OCI-LY7 (cell line): Measurements from ENCODE around the gene FAM163B. TPM values are rescaled to one million over a fixed set of nuclear protein-coding genes. Genes with fewer than 3 reads are reported as not detected.

ENCODE experiments used
- BruUV-seq: library from RNA; stranded (reverse); fragments of 400-500 nt; replicated peaks from 2 replicates; lab custom pipeline; 2021; lab: Mats Ljungman, UMichigan
- CTCF ChIA-PET: fragments of 300-600 bp; sonication (Branson Sonifier 250); formaldehyde crosslinking; loops from one replicate; lab custom pipeline; 2022; ENCODE audit warnings: antibody characterized with exemption; ENCODE audit not compliant: unreplicated experiment; lab: Charles Lee
- POLR2A ChIA-PET: fragments of 300-600 bp; sonication (Branson Sonifier 250); formaldehyde crosslinking; loops from one replicate; lab custom pipeline; 2022; ENCODE audit warnings: antibody characterized with exemption; lab: Charles Lee
- DNase-seq: peaks from one replicate; pipeline ENCODE4 v3.0.0-alpha.2; 2015; ENCODE audit warnings: low spot score
- H2AFZ ChIP-seq: fragments of 200-600 bp; sonication (generic), shearing (Covaris generic); 2 replicates; pipeline ENCODE4 v1.6.1; 2014; ENCODE audit warnings: mild to moderate bottlenecking, antibody characterized with exemption, low read length, moderate library complexity
- H3K27ac ChIP-seq: fragments of 200-600 bp; sonication (generic); 2 replicates; pipeline ENCODE4 v1.5.1; 2014; ENCODE audit warnings: mixed run types, low read depth, mild to moderate bottlenecking, moderate library complexity, low read length, inconsistent platforms; ENCODE audit not compliant: poor library complexity, severe bottlenecking
- H3K36me3 ChIP-seq: fragments of 200-600 bp; sonication (generic); 2 replicates; pipeline ENCODE4 v1.6.1; 2014; ENCODE audit warnings: mild to moderate bottlenecking, antibody characterized with exemption, low read length, moderate library complexity, mixed read lengths; ENCODE audit not compliant: insufficient read depth
- H3K4me1 ChIP-seq: fragments of 200-600 bp; sonication (generic); 2 replicates; pipeline ENCODE4 v1.5.1; 2014; ENCODE audit warnings: mild to moderate bottlenecking, low read length; ENCODE audit not compliant: insufficient read depth, poor library complexity, severe bottlenecking
- H3K4me2 ChIP-seq: fragments of 200-600 bp; sonication (generic); 2 replicates; pipeline ENCODE4 v1.6.1; 2014; ENCODE audit warnings: mild to moderate bottlenecking, low read length
- H3K4me3 ChIP-seq: fragments of 200-600 bp; sonication (generic); 2 replicates; pipeline ENCODE4 v1.5.1; 2014; ENCODE audit warnings: mild to moderate bottlenecking, low read depth, low read length; ENCODE audit not compliant: poor library complexity, severe bottlenecking
- H3K79me2 ChIP-seq: fragments of 200-600 bp; sonication (generic); 2 replicates; pipeline ENCODE4 v1.6.1; 2016; ENCODE audit warnings: low read depth, mild to moderate bottlenecking, low read length, moderate library complexity, mixed read lengths; ENCODE audit not compliant: insufficient read depth
- H3K9me2 ChIP-seq: fragments of 200-600 bp; sonication (generic); 2 replicates; pipeline ENCODE4 v1.6.1; 2016; ENCODE audit warnings: mild to moderate bottlenecking, low read length, mixed read lengths; ENCODE audit not compliant: insufficient read depth
- H3K9me3 ChIP-seq: fragments of 200-600 bp; sonication (generic); 2 replicates; pipeline ENCODE4 v1.6.1; 2014; ENCODE audit warnings: mild to moderate bottlenecking, mixed run types, low read length, mixed read lengths
- H4K20me1 ChIP-seq: fragments of 200-600 bp; sonication (generic); 2 replicates; pipeline ENCODE4 v1.6.1; 2014; ENCODE audit warnings: mild to moderate bottlenecking, antibody characterized with exemption, low read length, moderate library complexity, mixed read lengths; ENCODE audit not compliant: insufficient read depth
- CTCF ChIP-seq: fragments of 200-600 bp; sonication (generic); conservative IDR thresholded peaks from 2 replicates; pipeline ENCODE4 v1.5.1; 2014; ENCODE audit warnings: mild to moderate bottlenecking, antibody characterized with exemption, low read length, moderate library complexity, mixed read lengths
- EZH2phosphoT487 ChIP-seq: fragments of 200-600 bp; sonication (generic); IDR thresholded peaks from 2 replicates; pipeline ENCODE4 v1.6.1; 2018; ENCODE audit warnings: low read depth, borderline replicate concordance, mild to moderate bottlenecking, mixed run types, antibody characterized with exemption, low read length, moderate library complexity, mixed read lengths
- intact Hi-C: fragments of 100-400 bp; cut with micrococcal nuclease; formaldehyde crosslinking; loops from one replicate; pipeline ENCODE4 v1.10.0; 2022; ENCODE audit not compliant: unreplicated experiment
- total RNA-seq, 2 experiments: library from RNA; depleted of rRNA in 1 of 2; stranded (reverse); fragments of >200 nt in 1 of 2; shearing (Covaris generic) in 1 of 2; gene quantifications; 2 replicates each; pipeline ENCODE4 v1.2.3, GENCODE V29; 2014 to 2022

The FAM163B gene
- total RNA-seq, 2 experiments from 2014 or later, result 2.6 to 7.8 TPM

GRCh38 chr9:133607976-133608375 lies 1.2 kb downstream of the FAM163B start:
- Histone ChIP-seq H3K79me2 (no peaks in the 10 kb centered on the region), H3K9me2 (no peaks in the 10 kb centered on the region), H3K9me3 (no peaks in the 10 kb centered on the region), H3K36me3 (no peaks in the 10 kb centered on the region), H3K4me1 (peaks cover 12% of the 10 kb centered on the region), H3K4me2 (no peak overlapping the region), H3K27ac (no peak overlapping the region), H4K20me1 (no peaks in the 10 kb centered on the region), H3K4me3 (no peak overlapping the region), H2AFZ (no peak overlapping the region)
- TF ChIP-seq EZH2phosphoT487 (no peak), CTCF (no peak)
- CTCF ChIA-PET, result no interaction called here
- intact Hi-C loops, result no loop called here
- BruUV-seq, result no TSS peak
- DNase-seq, result no peak
- POLR2A ChIA-PET, result interaction anchor here (0.7 kb wide), 1 partner anchor 10 kb away, joined by 3 read pairs; no protein-coding TSS in a partner anchor

- Histone ChIP-seq H3K9me3 (no peaks in the 10 kb centered on the region), H3K79me2 (no peaks in the 10 kb centered on the region), H2AFZ (no peak overlapping the region), H3K27ac (no peak overlapping the region), H3K36me3 (no peaks in the 10 kb centered on the region), H3K4me3 (no peak overlapping the region), H4K20me1 (no peaks in the 10 kb centered on the region), H3K4me2 (no peak overlapping the region), H3K9me2 (no peaks in the 10 kb centered on the region), H3K4me1 (peaks cover 12% of the 10 kb centered on the region)
- DNase-seq, result no peak
- POLR2A ChIA-PET, result no interaction called here
- no peak for TF ChIP-seq CTCF
- no peak for TF ChIP-seq EZH2phosphoT487
- BruUV-seq, result no TSS peak
- CTCF ChIA-PET, result no interaction called here
- intact Hi-C loops, result no loop called here
These were observed 1.8 kb downstream of the FAM163B start for GRCh38 chr9:133607381-133607780.

- Histone ChIP-seq H3K9me3 (no peaks in the 10 kb centered on the region), H3K4me1 (peaks cover 12% of the 10 kb centered on the region), H3K27ac (no peak overlapping the region), H3K9me2 (no peaks in the 10 kb centered on the region), H3K79me2 (no peaks in the 10 kb centered on the region), H3K4me3 (no peak overlapping the region), H2AFZ (no peak overlapping the region), H4K20me1 (no peaks in the 10 kb centered on the region), H3K4me2 (no peak overlapping the region), H3K36me3 (no peaks in the 10 kb centered on the region)
- CTCF ChIA-PET, result no interaction called here
- POLR2A ChIA-PET, result no interaction called here
- intact Hi-C loops, result no loop called here
- BruUV-seq, result no TSS peak
- TF ChIP-seq CTCF (no peak), EZH2phosphoT487 (no peak)
- DNase-seq, result no peak
These were observed 2.5 kb downstream of the FAM163B start for GRCh38 chr9:133606708-133607025.
